Stimulated activated CD8-positive, alpha-beta memory T cell treated with anti-CD3 and anti-CD28 coated beads, Interleukin-12 subunit alpha, Interleukin-12 subunit beta, amount 100 ng/mL, for 4 hours (primary cell): ENCODE data around the gene CCL13.

Experiments
- DNase-seq: peaks from one replicate; pipeline ENCODE4 v3.0.0-alpha.2; 2020; ENCODE audit warnings: low read depth

Gene CCL13

GRCh38 chr17:34363183-34363661 is 6.9 kb downstream of the CCL13 start, which contains the start of gene CCL1:
Gene CCL1, minus strand, starts transcription at chr17:34363233. Its CDS starts 72 bp downstream, at chr17:34363161.
- DNase-seq = no peak

- DNase-seq = no peak
These were observed 8.5 kb downstream of the CCL13 start for GRCh38 chr17:34364751-34365150.

- no peak for DNase-seq
These were observed 9.1 kb downstream of the CCL13 start for GRCh38 chr17:34365340-34365739.

- DNase-seq = no peak
These were observed 9.7 kb downstream of the CCL13 start for GRCh38 chr17:34366010-34366409.

- DNase-seq = no peak
These were observed 10.3 kb downstream of the CCL13 start for GRCh38 chr17:34366529-34367107.

GRCh38 chr17:34367486-34368195 is 11.4 kb downstream of the CCL13 start:
- DNase-seq = no peak

GRCh38 chr17:34368196-34368945 is 12.1 kb downstream of the CCL13 start:
- DNase-seq = no peak

- DNase-seq = no peak
These were observed 12.7 kb downstream of the CCL13 start for GRCh38 chr17:34368946-34369500.

- DNase-seq = no peak
These were observed 13.3 kb downstream of the CCL13 start for GRCh38 chr17:34369571-34369970.

GRCh38 chr17:34370376-34370996 is 14.2 kb downstream of the CCL13 start:
- DNase-seq = no peak

GRCh38 chr17:34370997-34371395 is 14.7 kb downstream of the CCL13 start:
- DNase-seq = no peak

GRCh38 chr17:34371405-34372100 is 15.3 kb downstream of the CCL13 start:
- DNase-seq = no peak

GRCh38 chr17:34374457-34374856 is 18.2 kb downstream of the CCL13 start:
- DNase-seq = no peak

GRCh38 chr17:34375426-34375997 is 19.2 kb downstream of the CCL13 start:
- no peak for DNase-seq

- no peak for DNase-seq
These were observed 21.0 kb downstream of the CCL13 start for GRCh38 chr17:34377078-34377823.

GRCh38 chr17:34378664-34379101 is 22.4 kb downstream of the CCL13 start:
- no peak for DNase-seq

GRCh38 chr17:34379868-34380267 is 23.6 kb downstream of the CCL13 start:
- no peak for DNase-seq

- DNase-seq = no peak
These were observed 26.4 kb downstream of the CCL13 start for GRCh38 chr17:34382621-34383124.

- DNase-seq = no peak
These were observed 26.9 kb downstream of the CCL13 start for GRCh38 chr17:34383216-34383615.

- no peak for DNase-seq
These were observed 28.0 kb downstream of the CCL13 start for GRCh38 chr17:34384271-34384670.
